H9 (cell line): ENCODE results near the gene OARD1. TPM values are rescaled to one million over a fixed set of nuclear protein-coding genes. Genes with fewer than 3 reads are reported as not detected.
"Not testable (repeated sequence)": the region's sequence is repeated elsewhere in the genome, so short reads cannot be mapped to it uniquely, and the experiment has no call there.

ENCODE experiments used
- DNase-seq: peaks from one replicate; pipeline ENCODE4 v3.0.0-alpha.2; 2017
- H2AFZ ChIP-seq: one replicate; pipeline ENCODE4 v1.6.1; 2013; ENCODE audit warnings: mild to moderate bottlenecking, low read length, control low read depth, moderate library complexity
- H2AK5ac ChIP-seq: 2 replicates; pipeline ENCODE4 v1.6.1; 2013; ENCODE audit warnings: low read length, control low read depth, mixed read lengths; ENCODE audit not compliant: insufficient read length
- H2BK120ac ChIP-seq: one replicate; pipeline ENCODE4 v1.6.1; 2013; ENCODE audit warnings: low read depth, mild to moderate bottlenecking, low read length, control low read depth, inconsistent platforms; ENCODE audit not compliant: poor library complexity, severe bottlenecking
- H2BK12ac ChIP-seq: 2 replicates; pipeline ENCODE4 v1.6.1; 2013; ENCODE audit warnings: low read length, control low read depth, mixed read lengths, low read depth; ENCODE audit not compliant: insufficient read length
- H2BK15ac ChIP-seq: 2 replicates; pipeline ENCODE4 v1.6.1; 2013; ENCODE audit warnings: low read depth, low read length, control low read depth
- H2BK20ac ChIP-seq: one replicate; pipeline ENCODE4 v1.6.1; 2013; ENCODE audit warnings: low read depth, mild to moderate bottlenecking, low read length, control low read depth, inconsistent platforms; ENCODE audit not compliant: poor library complexity, severe bottlenecking
- H2BK5ac ChIP-seq: 2 replicates; pipeline ENCODE4 v1.6.1; 2013; ENCODE audit warnings: low read length, control low read depth, mixed read lengths; ENCODE audit not compliant: insufficient read length
- H3K14ac ChIP-seq: 2 replicates; pipeline ENCODE4 v1.6.1; 2013; ENCODE audit warnings: low read length, control low read depth; ENCODE audit not compliant: insufficient read depth
- H3K18ac ChIP-seq: 2 replicates; pipeline ENCODE4 v1.6.1; 2013; ENCODE audit warnings: low read depth, mild to moderate bottlenecking, mixed read lengths, low read length, control low read depth; ENCODE audit not compliant: insufficient read length
- H3K23ac ChIP-seq: 2 replicates; pipeline ENCODE4 v1.6.1; 2013; ENCODE audit warnings: low read length, control low read depth, mixed read lengths, low read depth; ENCODE audit not compliant: insufficient read length
- H3K23me2 ChIP-seq: 2 replicates; pipeline ENCODE4 v1.6.1; 2013; ENCODE audit warnings: low read depth, mild to moderate bottlenecking, mixed read lengths, low read length, control low read depth; ENCODE audit not compliant: insufficient read length, poor library complexity, severe bottlenecking
- H3K27ac ChIP-seq: 2 replicates; pipeline ENCODE4 v1.5.1; 2013; ENCODE audit warnings: low read length, control low read depth, mixed read lengths, low read depth; ENCODE audit not compliant: insufficient read length
- H3K27me3 ChIP-seq: 2 replicates; pipeline ENCODE4 v1.6.1; 2013; ENCODE audit warnings: low read length, control low read depth, inconsistent platforms; ENCODE audit not compliant: insufficient read depth
- H3K4ac ChIP-seq: 2 replicates; pipeline ENCODE4 v1.6.1; 2013; ENCODE audit warnings: low read depth, mild to moderate bottlenecking, control low read depth, inconsistent platforms, low read length, moderate library complexity
- H3K4me1 ChIP-seq: 2 replicates; pipeline ENCODE4 v1.6.1; 2013; ENCODE audit warnings: low read length, control low read depth, inconsistent platforms; ENCODE audit not compliant: insufficient read depth
- H3K4me2 ChIP-seq: 2 replicates; pipeline ENCODE4 v1.6.1; 2013; ENCODE audit warnings: low read length, control low read depth, mixed read lengths; ENCODE audit not compliant: insufficient read length, insufficient read depth
- H3K56ac ChIP-seq: 2 replicates; pipeline ENCODE4 v1.6.1; 2013; ENCODE audit warnings: low read depth, mild to moderate bottlenecking, mixed read lengths, low read length, control low read depth; ENCODE audit not compliant: insufficient read length
- H3K79me1 ChIP-seq: 2 replicates; pipeline ENCODE4 v1.6.1; 2013; ENCODE audit warnings: low read depth, mild to moderate bottlenecking, moderate library complexity, low read length, control low read depth, inconsistent platforms; ENCODE audit not compliant: insufficient read depth, poor library complexity, severe bottlenecking
- H3K79me2 ChIP-seq: 2 replicates; pipeline ENCODE4 v1.6.1; 2013; ENCODE audit warnings: low read length, control low read depth, inconsistent platforms; ENCODE audit not compliant: insufficient read depth
- H3K9ac ChIP-seq: 2 replicates; pipeline ENCODE4 v1.6.1; 2013; ENCODE audit warnings: low read length, control low read depth, mixed read lengths; ENCODE audit not compliant: insufficient read length; ENCODE audit errors: extremely low read depth
- H3K9me3 ChIP-seq: one replicate; pipeline ENCODE4 v1.6.1; 2013; ENCODE audit warnings: low read depth, low read length, inconsistent platforms; ENCODE audit not compliant: control insufficient read depth
- H3T11ph ChIP-seq: one replicate; pipeline ENCODE4 v1.6.1; 2013; ENCODE audit warnings: mild to moderate bottlenecking, low read length, control low read depth, inconsistent platforms
- H4K20me1 ChIP-seq: one replicate; pipeline ENCODE4 v1.6.1; 2013; ENCODE audit not compliant: control insufficient read depth, insufficient read length, insufficient read depth
- H4K5ac ChIP-seq: 2 replicates; pipeline ENCODE4 v1.6.1; 2013; ENCODE audit warnings: low read depth, mild to moderate bottlenecking, mixed read lengths, low read length, control low read depth; ENCODE audit not compliant: insufficient read length
- H4K8ac ChIP-seq: replicated peaks from 2 replicates; pipeline ENCODE4 v1.6.1; 2013; ENCODE audit warnings: low read length, control low read depth, mixed read lengths, low read depth; ENCODE audit not compliant: insufficient read length
- H4K91ac ChIP-seq: 2 replicates; pipeline ENCODE4 v1.6.1; 2013; ENCODE audit warnings: low read depth, mild to moderate bottlenecking, moderate library complexity, mixed read lengths, low read length, control low read depth; ENCODE audit not compliant: insufficient read length
- H3K27ac Mint-ChIP-seq, 3 experiments: 2 replicates in 2 of 3; 3 replicates in 1 of 3; pipeline ENCODE4 v1.8.0; 2020 to 2021; ENCODE audit warnings: mixed read lengths in 3 of 3, mild to moderate bottlenecking in 1 of 3, moderate library complexity in 1 of 3
- H3K27me3 Mint-ChIP-seq: 2 replicates; pipeline ENCODE4 v1.8.0; 2021; ENCODE audit warnings: low read depth, mild to moderate bottlenecking, moderate library complexity, mixed read lengths
- H3K36me3 Mint-ChIP-seq, 3 experiments: 2 replicates in 2 of 3; 3 replicates in 1 of 3; pipeline ENCODE4 v1.8.0; 2020 to 2021; ENCODE audit warnings: low read depth in 3 of 3, mixed read lengths in 3 of 3; ENCODE audit not compliant: insufficient read depth in 1 of 3
- H3K4me1 Mint-ChIP-seq, 2 experiments: 2 replicates each; pipeline ENCODE4 v1.8.0; 2020; ENCODE audit warnings: mixed read lengths in 2 of 2
- H3K4me3 Mint-ChIP-seq, 2 experiments: 2 replicates in 1 of 2; 3 replicates in 1 of 2; pipeline ENCODE4 v1.8.0; 2020 to 2021; ENCODE audit warnings: mild to moderate bottlenecking in 2 of 2, mixed read lengths in 2 of 2, moderate library complexity in 1 of 2
- H3K9me3 Mint-ChIP-seq, 2 experiments: 2 replicates in 1 of 2; 3 replicates in 1 of 2; pipeline ENCODE4 v1.8.0; 2020; ENCODE audit warnings: mild to moderate bottlenecking in 2 of 2, mixed read lengths in 2 of 2, moderate library complexity in 1 of 2
- CTCF ChIP-seq: fragments of 200-600 bp; sonication (generic); conservative IDR thresholded peaks from 3 replicates; pipeline ENCODE4 v1.8.0; 2021; ENCODE audit warnings: antibody characterized with exemption, mild to moderate bottlenecking
- WGBS: extraction: QIAGEN DNeasy Blood & Tissue Kit; methylation state at CpG from one replicate; pipeline ENCODE4 v1.1.7; 2013; ENCODE audit warnings: missing lambda C conversion rate, low lambda C conversion rate, mixed read lengths; ENCODE audit not compliant: insufficient read length; ENCODE audit errors: extremely low coverage; 5-methylcytosine and 5-hydroxymethylcytosine counted together
- total RNA-seq: library from RNA; stranded (reverse); gene quantifications from 2 replicates; pipeline ENCODE4 v1.2.1, GENCODE V29; 2021

The OARD1 gene
- total RNA-seq, 1 experiment from 2014 or later, result 36.6 TPM

DNA sequence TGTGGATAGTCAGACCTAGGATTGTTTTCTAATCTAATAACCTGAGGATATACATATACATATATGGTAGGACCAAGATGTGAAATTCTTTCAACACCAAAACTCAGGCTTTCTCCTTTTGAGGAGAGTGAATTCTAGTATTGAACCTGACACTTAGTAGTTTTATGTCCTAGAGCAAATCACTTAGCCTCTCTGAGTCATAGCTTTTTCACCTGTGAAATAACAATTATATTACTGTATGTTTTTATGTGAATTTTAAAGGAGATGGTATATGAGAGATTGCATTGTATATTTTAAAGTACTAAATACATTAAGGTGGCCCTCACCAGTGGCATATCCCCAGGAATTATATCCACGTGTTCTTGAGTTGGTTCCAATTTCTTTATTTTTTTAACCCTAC, 47.4 kb upstream of the OARD1 start:
- no peak overlapping the region for H2BK20ac ChIP-seq
- H4K5ac ChIP-seq, result no peak overlapping the region
- H3K56ac ChIP-seq, result no peak overlapping the region
- peaks cover 0 to 10% (median 4%) of the 10 kb centered on the region in 3 experiments; a peak in 4 of 7 replicates for H3K36me3 Mint-ChIP-seq
- H3K14ac ChIP-seq, result no peak overlapping the region
- H4K91ac ChIP-seq, result no peak overlapping the region
- H2AFZ ChIP-seq, result no peak overlapping the region
- H3K4ac ChIP-seq, result no peak overlapping the region
- H3K4me1 Mint-ChIP-seq, result no peaks in the 10 kb centered on the region
- no peak overlapping the region for H3K18ac ChIP-seq
- no peaks in the 10 kb centered on the region for H3K23me2 ChIP-seq
- H3K79me2 ChIP-seq, result no peaks in the 10 kb centered on the region
- H2BK15ac ChIP-seq, result no peak overlapping the region
- no peak overlapping the region for H3K4me2 ChIP-seq
- H4K20me1 ChIP-seq, result no peaks in the 10 kb centered on the region
- H3K79me1 ChIP-seq, result no peaks in the 10 kb centered on the region
- WGBS, result no CpG with 5 or more reads among the region's 1 CpG
- H3K4me1 ChIP-seq, result no peaks in the 10 kb centered on the region
- no peaks in the 10 kb centered on the region for H3K9me3 Mint-ChIP-seq
- no peak overlapping the region for H3T11ph ChIP-seq
- H2AK5ac ChIP-seq, result no peak overlapping the region
- no peak overlapping the region for H4K8ac ChIP-seq
- no peaks in the 10 kb centered on the region for H3K27me3 Mint-ChIP-seq
- H2BK120ac ChIP-seq, result no peak overlapping the region
- H3K23ac ChIP-seq, result no peak overlapping the region
- H3K9ac ChIP-seq, result no peak overlapping the region
- H3K27ac Mint-ChIP-seq, result no peak overlapping the region
- H3K27me3 ChIP-seq, result no peaks in the 10 kb centered on the region
- no peak overlapping the region for H2BK5ac ChIP-seq
- H3K27ac ChIP-seq, result no peak overlapping the region
- no peak for TF ChIP-seq CTCF
- H2BK12ac ChIP-seq, result no peak overlapping the region
- no peaks in the 10 kb centered on the region for H3K9me3 ChIP-seq
- no peak for DNase-seq
- no peak overlapping the region for H3K4me3 Mint-ChIP-seq

DNA sequence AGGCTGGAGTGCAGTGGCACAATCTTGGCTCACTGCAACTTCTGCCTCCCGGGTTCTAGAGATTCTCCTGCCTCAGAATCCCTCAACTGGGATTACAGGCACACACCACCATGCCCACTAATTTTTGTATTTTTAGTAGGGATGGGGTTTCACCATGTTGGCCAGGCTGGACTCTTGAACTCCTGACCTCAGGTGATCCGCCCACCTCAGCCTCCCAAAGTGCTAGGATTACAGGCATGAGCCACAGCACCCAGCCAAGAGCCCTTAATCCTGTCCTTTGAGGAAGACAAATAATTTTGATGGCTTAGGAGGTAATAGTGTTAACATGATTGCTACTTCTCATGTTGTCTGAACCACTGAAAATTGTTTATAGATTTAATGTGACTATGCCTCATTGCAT, 42.9 kb upstream of the OARD1 start:
- H3K27me3 Mint-ChIP-seq, H3K27ac ChIP-seq, H3K27ac Mint-ChIP-seq, H4K20me1 ChIP-seq, H3T11ph ChIP-seq, H3K79me2 ChIP-seq, H2BK15ac ChIP-seq, H2BK5ac ChIP-seq, H3K36me3 Mint-ChIP-seq, H4K5ac ChIP-seq, H3K9me3 ChIP-seq, H3K4ac ChIP-seq, H3K4me2 ChIP-seq, H3K4me1 ChIP-seq, H3K56ac ChIP-seq, H3K23ac ChIP-seq, H4K91ac ChIP-seq, H3K79me1 ChIP-seq, H2BK120ac ChIP-seq, H4K8ac ChIP-seq, DNase-seq, H2AFZ ChIP-seq, H3K4me1 Mint-ChIP-seq, H3K4me3 Mint-ChIP-seq, H3K18ac ChIP-seq, H2BK20ac ChIP-seq, H3K14ac ChIP-seq, H3K9me3 Mint-ChIP-seq, H3K9ac ChIP-seq, H3K23me2 ChIP-seq, H2BK12ac ChIP-seq, H2AK5ac ChIP-seq, H3K27me3 ChIP-seq: not testable (repeated sequence)
- WGBS, result no CpG with 5 or more reads among the region's 2 CpGs
